ENCODE measurements around the gene TEF.
"Not testable (repeated sequence)": the region's sequence is repeated elsewhere in the genome, so short reads cannot be mapped to it uniquely, and the experiment has no call there.

The TEF gene

GRCh38 chr22:41429232-41429950 lies 47.6 kb downstream of the TEF start:
- no peak for DNase-seq (ENCODE audit: low read depth)

- DNase-seq (ENCODE audit: low read depth): no peak
Observed at GRCh38 chr22:41429951-41430332, 48.2 kb downstream of the TEF start.

- no peak for DNase-seq (ENCODE audit: low read depth)
Observed at GRCh38 chr22:41431656-41432055, 49.9 kb downstream of the TEF start.

DNA sequence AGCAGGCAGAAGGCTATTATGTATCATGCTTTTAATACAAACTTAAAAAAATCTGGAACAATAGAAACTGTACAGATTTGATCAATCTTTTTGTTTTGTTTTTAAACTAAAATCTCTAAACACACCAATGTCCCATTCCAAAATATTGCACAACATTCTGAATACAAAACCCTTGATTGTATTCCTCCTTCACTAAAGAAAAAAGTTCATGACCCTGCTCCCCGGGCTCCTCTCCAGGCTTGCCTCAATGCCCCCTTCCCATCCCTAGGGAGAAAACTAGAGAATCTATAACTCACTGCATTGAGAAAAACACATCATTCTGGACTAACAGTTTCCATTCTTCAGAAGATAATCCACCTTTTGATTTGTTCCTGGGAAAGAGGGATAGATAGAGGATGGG lies 51.7 kb downstream of the TEF start:
- not testable (repeated sequence) for DNase-seq (ENCODE audit: low read depth)

- DNase-seq (ENCODE audit: low read depth): not testable (repeated sequence)
Observed at GRCh38 chr22:41434361-41435003, 52.7 kb downstream of the TEF start.

DNA sequence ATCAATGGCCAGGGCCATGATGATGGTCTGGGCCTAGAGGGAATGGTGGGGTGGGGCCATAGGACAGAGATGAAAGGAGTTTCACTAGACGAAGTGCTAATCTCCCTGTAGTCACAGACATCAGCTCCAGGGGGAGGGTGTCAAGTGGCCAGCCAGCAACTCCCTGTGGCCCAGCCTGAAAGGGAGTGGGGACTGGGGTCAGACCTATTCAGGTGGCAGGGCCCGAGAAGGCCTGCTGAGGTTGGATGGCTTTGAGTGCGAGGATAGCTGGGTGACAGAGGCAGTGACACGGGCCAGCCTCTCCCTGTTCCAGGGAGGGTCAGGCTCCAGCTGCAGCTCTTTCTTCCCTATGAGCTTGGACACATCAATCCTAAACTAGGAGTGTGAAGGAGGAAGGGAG lies 53.8 kb downstream of the TEF start:
- no peak for DNase-seq (ENCODE audit: low read depth)

- no peak for DNase-seq (ENCODE audit: low read depth)
Observed at GRCh38 chr22:41436322-41437113, 54.8 kb downstream of the TEF start.

DNA sequence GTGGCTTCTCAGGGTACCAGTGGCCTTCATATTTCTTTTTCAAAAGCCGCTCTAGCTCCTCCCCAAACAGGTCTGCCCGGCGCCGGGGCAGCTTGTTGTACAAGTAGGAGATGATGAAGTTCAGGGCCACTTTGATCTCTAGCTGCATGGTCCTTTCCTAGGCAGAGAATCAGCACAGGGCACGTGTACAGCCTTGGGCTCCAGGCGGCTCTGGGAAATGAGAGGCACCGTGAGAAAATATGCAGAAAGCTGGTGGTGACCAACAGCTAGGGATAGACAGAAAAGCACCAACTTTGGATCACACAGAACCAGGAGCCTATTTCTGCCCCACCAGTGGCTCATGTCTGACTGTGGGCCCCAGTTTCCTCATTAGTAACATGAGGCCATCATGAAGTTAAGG lies 55.5 kb downstream of the TEF start:
- DNase-seq (ENCODE audit: low read depth): no peak

- not testable (repeated sequence) for DNase-seq (ENCODE audit: low read depth)
Observed at GRCh38 chr22:41440511-41440910, 58.8 kb downstream of the TEF start.

- no peak for DNase-seq (ENCODE audit: low read depth)
Observed at GRCh38 chr22:41442240-41442792, 60.6 kb downstream of the TEF start.

DNA sequence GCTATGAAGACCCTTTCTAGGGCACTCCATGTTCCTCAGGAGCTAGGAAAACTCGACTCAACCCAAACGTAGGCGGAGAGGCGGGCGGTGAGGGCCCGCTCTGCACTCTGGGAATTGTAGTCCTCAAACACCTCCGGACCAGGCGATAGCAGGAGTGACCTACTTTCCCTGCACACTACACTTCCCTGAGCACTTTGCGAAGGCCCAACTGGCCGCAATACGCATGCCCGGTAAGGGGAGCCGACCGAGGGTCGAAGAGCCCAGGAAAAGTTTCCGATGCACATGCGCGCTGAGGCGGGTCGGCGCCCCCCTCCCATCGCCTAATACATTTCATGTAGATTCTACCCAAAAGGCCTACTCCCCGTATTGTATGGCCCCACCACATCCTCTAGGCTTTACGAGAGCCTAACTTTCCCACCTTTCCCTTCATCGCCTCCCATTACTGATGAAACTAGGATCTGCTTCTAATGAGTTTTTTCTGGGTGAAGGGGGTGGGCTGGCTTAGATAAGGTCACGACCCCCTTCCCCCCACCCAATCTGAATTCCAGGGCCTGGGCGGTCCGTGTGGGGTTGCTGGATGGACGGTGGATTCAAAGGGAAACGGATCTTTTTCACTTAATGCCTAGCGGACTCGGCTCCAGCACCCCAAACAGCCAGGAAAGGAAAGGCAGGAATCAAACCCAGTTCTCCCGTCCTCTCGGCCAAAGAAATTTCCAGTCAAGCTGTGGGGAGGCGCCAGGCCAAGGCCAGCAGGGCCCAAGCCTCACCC lies 62.8 kb downstream of the TEF start:
- peak; percentile 70 for DNase-seq (ENCODE audit: low read depth)

GRCh38 chr22:41445129-41446056 lies 63.7 kb downstream of the TEF start:
- no peak for DNase-seq (ENCODE audit: low read depth)

DNA sequence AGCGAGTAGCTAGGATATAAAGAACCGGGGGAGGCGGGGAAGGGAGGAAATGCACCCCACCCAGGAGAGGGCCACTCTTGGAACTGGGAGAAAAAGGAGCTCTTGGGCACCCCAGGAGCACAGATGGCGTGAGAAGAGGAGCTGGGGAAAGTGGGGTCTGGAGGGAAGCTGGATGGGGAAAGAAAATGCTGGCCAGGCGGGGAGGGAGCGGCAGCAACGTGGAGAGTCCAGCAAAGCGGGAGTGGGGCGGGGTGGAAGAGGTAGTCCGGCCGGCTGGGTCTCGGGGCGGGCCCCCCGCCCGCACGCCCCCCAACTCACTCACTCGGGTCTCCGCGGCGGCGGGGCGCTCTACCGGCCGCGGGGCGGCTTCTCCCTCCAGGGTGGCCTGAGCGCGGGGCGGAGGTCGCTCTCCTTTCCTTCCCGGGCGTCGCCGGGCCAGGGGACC lies 64.3 kb downstream of the TEF start:
- DNase-seq (ENCODE audit: low read depth): no peak

- DNase-seq (ENCODE audit: low read depth): peak; percentile 90
Observed at GRCh38 chr22:41446639-41447434, 65.1 kb downstream of the TEF start, which contains the start of gene TOB2. Gene TOB2 (minus strand): TSS chr22:41446801. CDS start chr22:41437345, 9,456 bp downstream.

DNA sequence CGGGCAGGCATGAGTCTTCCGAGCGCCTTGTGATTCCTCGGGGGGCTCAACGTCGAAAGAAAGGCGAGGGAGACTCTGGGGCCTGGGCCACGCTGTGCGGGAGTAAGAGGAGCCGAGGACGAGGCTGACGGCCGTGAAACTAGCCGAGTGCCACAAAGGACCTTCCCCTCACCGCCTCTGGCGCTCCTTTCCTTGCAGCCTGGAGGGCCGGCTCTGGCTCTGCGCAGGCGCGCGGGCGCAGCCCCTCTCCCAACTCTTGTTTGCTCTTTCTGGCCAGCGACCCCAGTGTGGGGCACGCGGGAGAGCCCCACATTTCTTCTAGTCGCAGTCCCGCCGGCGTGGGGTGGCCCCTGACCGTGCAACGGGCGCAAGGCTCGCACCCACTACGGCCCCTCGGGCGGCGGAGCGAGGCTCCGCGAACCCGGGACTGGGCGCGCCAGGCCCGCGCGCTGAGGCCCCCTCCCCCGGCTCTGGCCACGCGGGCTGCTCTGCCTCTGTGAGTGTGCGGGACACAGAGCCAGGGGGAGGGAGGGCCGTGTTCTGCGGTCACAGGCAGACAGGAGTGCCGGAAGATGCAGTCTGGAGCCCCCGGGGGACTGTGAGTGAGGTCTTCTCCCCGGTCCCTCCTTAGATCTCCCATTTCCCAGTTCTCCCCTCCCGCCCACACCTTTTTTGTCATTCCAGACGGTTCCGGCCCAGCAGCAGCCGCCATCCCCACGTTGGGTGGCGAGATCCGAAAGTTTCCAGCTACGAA lies 65.9 kb downstream of the TEF start:
- peak; percentile 29 for DNase-seq (ENCODE audit: low read depth)

DNA sequence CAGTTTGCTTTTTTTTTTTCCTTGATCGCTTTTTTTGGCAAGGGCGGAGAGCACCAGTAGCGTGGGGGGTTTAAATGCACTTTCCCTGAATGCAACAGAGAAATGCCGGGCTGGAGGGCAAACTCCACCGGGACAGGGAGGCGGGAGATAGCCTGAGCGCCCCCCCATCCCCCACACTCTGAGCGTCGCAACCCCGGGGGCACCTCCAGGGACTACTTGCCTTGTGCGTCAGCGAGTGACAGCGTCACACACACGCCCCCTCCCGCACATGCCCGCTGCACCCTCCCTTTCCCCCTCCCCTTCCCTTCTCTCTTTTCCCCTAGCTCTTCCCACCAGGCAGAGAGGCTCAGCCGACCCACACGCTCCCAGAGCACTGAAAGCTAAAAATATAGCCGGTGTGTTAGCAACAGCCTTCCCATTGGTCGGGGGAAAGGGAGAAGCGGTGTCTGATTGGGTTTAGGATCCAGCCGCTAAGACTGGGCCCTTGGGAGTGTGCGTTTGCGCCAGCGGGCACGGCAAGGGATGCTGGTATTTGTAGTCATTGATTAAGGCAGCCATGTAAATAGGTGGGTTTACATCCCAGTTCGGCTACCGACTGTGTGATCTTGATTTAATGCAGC lies 66.6 kb downstream of the TEF start:
- peak; percentile 82 for DNase-seq (ENCODE audit: low read depth)

All from activated gamma-delta T cell treated with anti-CD3 and anti-CD28 coated beads, Interleukin-2, amount 50 U/mL, for 16 hours (primary cell).